ENCODE results near the gene MAP6D1.

- TF ChIP-seq CTCF (IDR thresholded peaks at IDR 0.05; ENCODE audit: poor library complexity, severe bottlenecking) (no peak), SMC3 (conservative IDR thresholded peaks at IDR 0.05; ENCODE audit: poor library complexity) (no peak)
These were observed 20.4 kb upstream of the MAP6D1 start for GRCh38 chr3:183845608-183846288.

Measured in neural cell (in vitro differentiated cells).